ENCODE data around the gene AIPL1.

The AIPL1 gene

DNA sequence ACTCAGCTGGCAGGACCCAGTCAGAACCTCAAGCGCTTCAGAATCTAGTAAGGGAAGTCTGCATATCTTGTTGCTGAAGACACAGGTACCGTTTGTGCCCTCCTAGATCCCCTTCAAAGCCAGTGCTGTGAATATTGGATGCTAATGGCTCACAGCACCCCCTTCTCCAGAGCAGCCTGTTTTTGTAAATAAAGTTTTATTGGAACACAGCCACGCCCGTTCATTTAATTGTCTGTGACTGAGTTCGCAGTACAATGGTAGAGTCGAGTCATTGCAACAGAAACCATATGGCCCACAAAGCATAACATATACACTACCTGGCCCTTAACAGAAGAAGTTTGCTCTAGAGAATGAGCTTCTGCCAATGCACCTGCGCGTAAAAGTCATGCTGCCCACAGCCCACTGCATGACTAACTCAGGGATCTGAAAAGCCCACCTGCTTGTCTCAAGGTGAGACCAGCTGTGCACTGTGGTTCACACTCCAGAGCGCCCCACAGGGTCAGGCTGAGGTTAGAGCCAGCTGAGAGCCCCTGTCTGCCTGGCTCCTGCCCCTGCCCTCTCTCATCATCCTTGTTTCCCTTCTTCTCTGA is 48.8 kb downstream of the AIPL1 start:
- H3K4me1 ChIP-seq (ENCODE audit: control insufficient read depth, insufficient read depth, low read length, poor library complexity, severe bottlenecking) = no peaks in the 10 kb centered on the region
- no peaks in the 10 kb centered on the region for H3K9me3 ChIP-seq (ENCODE audit: control insufficient read depth, low read length)
- H3K36me3 ChIP-seq (ENCODE audit: control insufficient read depth, insufficient read depth, low read length) = no peaks in the 10 kb centered on the region
- WGBS, 2 experiments (ENCODE audit: insufficient coverage in 2 of 2) = 91 to 92% methylated on average over 7 to 9 of the region's 9 CpGs
- H3K4me3 ChIP-seq (ENCODE audit: extremely low read depth, insufficient read depth, low read length, poor library complexity, severe bottlenecking) = no peak overlapping the region
- H3K27ac ChIP-seq (ENCODE audit: low read depth, low read length, severe bottlenecking) = no peak overlapping the region

DNA sequence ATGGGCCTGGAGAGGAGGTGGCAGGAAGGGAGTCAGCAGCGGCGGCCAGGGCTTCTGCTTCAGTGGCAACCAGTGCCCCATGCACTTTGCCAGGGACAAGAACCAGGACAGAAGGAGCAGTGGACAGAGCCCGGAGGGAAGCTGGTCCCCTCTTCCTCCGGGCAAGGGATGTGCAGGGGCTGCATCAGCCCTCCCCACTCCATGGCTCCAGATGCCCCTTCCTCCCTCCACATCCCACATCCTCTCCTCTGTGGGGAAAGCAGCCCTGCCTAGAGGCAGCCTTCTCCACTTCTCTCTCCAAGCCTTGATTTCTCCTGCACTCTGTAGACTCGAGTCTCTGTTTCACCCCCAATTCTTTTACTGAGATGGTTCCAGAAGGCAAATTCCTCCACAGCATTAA is 50.4 kb downstream of the AIPL1 start:
- Histone ChIP-seq H3K9me3 (ENCODE audit: control insufficient read depth, low read length) (no peaks in the 10 kb centered on the region), H3K4me1 (ENCODE audit: control insufficient read depth, insufficient read depth, low read length, poor library complexity, severe bottlenecking) (no peaks in the 10 kb centered on the region), H3K36me3 (ENCODE audit: control insufficient read depth, insufficient read depth, low read length) (no peaks in the 10 kb centered on the region), H3K4me3 (ENCODE audit: extremely low read depth, insufficient read depth, low read length, poor library complexity, severe bottlenecking) (no peak overlapping the region), H3K27ac (ENCODE audit: low read depth, low read length, severe bottlenecking) (no peak overlapping the region)
- 94 to 100% methylated on average over 3 to 4 of the region's 5 CpGs for WGBS, 2 experiments (ENCODE audit: insufficient coverage in 2 of 2)

DNA sequence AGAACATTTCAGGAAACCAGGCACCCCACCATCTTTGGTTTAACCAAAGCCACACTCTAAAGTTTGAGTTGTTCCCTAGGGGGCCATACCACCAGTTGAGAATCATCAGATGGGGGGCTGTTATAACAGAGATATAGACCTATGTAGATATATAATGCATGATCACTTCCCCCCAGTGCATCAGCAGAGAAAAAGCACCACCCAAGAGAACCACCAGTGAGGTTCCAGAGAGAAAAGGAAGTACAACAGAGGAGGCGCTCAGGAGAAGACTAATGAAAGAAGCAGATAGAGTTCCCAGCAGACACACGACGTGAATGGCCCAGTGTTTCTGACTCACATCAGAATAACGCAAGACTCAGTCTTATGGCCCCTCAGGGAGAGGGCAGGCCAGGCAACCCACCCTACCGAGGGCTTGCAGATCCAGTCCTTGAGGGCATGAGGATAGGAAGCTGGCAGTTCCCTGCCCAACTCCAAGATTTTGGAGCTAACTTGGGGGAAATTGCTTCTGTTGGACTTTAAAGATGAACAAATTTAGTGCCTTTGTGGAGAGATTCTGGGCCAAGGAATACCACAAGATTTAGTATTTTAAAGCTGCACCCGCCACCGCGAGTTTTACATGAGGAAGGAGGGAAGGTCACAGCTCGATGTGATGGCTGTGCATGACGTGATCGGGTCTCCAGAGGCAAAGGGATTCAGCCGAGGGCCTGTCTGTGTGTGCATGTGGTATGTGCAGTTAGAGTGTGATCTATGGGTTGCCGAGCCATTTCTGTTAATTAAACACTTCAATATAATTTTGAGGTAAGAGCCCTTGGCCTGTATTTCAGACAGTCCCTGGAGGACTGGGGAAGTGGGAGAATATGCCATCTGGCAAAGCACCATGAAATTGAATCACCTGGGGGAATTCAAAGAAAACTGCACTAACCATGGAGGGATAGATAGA is 53.1 kb downstream of the AIPL1 start:
- no peak overlapping the region for H3K27ac ChIP-seq (ENCODE audit: low read depth, low read length, severe bottlenecking)

DNA sequence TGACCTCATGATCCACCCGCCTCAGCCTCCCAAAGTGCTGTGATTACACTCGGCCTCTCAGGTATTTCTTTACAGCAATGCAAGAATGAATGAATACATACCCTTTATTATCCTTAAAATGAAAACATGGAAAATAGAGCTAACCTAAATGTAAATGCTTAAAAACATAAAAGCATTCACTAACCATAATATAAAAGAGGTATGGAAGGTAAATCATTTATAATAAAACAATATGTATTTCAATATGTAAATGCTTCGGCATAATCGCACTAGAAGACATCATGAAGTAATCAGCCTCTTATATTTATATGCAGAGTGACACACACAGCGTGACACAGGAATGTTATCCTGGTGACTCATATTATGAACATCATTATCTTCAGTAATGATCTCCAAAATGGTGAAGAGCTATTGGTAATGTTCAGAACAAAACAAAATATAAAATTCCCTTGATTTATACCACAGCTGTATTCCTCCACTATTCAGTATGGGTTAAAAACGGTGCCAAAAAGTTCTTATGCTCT is 53.9 kb downstream of the AIPL1 start:
- WGBS, 2 experiments (ENCODE audit: insufficient coverage in 2 of 2) = 69 to 83% methylated on average over 2 to 3 of the region's 6 CpGs
- no peak overlapping the region for H3K27ac ChIP-seq (ENCODE audit: low read depth, low read length, severe bottlenecking)
- H3K9me3 ChIP-seq (ENCODE audit: control insufficient read depth, low read length) = peaks cover 4% of the 10 kb centered on the region
- no peaks in the 10 kb centered on the region for H3K4me1 ChIP-seq (ENCODE audit: control insufficient read depth, insufficient read depth, low read length, poor library complexity, severe bottlenecking)
- no peak overlapping the region for H3K4me3 ChIP-seq (ENCODE audit: extremely low read depth, insufficient read depth, low read length, poor library complexity, severe bottlenecking)
- no peaks in the 10 kb centered on the region for H3K36me3 ChIP-seq (ENCODE audit: control insufficient read depth, insufficient read depth, low read length)

More for the DNA sequence above, 53.1 kb downstream of the AIPL1 start:
- Histone ChIP-seq H3K9me3 (ENCODE audit: control insufficient read depth, low read length) (peaks cover 4% of the 10 kb centered on the region), H3K4me3 (ENCODE audit: extremely low read depth, insufficient read depth, low read length, poor library complexity, severe bottlenecking) (no peak overlapping the region), H3K36me3 (ENCODE audit: control insufficient read depth, insufficient read depth, low read length) (no peaks in the 10 kb centered on the region), H3K4me1 (ENCODE audit: control insufficient read depth, insufficient read depth, low read length, poor library complexity, severe bottlenecking) (no peaks in the 10 kb centered on the region)
- 81 to 89% methylated on average over 9 to 10 of the region's 13 CpGs for WGBS, 2 experiments (ENCODE audit: insufficient coverage in 2 of 2)

DNA sequence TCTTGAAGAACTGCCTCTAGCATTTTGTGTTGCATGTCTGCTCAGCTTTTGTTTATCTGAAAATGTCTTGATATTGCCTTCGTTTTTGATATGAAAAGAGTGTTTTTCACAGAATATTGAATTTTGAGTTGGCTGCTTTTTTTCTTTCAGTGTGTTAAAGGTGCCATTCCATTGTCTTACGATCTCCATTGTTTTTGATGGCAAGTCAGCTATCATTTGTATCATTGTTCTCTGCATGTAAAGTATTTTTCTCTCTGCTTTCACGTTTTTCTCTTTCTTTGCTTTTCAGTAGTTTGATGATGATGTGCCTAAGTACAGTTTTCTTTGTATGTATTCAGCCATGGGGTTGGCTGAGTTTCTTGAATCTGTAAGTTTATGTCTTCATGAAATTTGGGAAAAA is 57.0 kb downstream of the AIPL1 start:
- Histone ChIP-seq H3K27ac (ENCODE audit: low read depth, low read length, severe bottlenecking) (no peak overlapping the region), H3K9me3 (ENCODE audit: control insufficient read depth, low read length) (peaks cover 4% of the 10 kb centered on the region), H3K4me1 (ENCODE audit: control insufficient read depth, insufficient read depth, low read length, poor library complexity, severe bottlenecking) (peaks cover 11% of the 10 kb centered on the region), H3K4me3 (ENCODE audit: extremely low read depth, insufficient read depth, low read length, poor library complexity, severe bottlenecking) (no peak overlapping the region), H3K36me3 (ENCODE audit: control insufficient read depth, insufficient read depth, low read length) (no peaks in the 10 kb centered on the region)
- 67% methylated on average over 1 to 2 of the region's 3 CpGs for WGBS, 2 experiments (ENCODE audit: insufficient coverage in 2 of 2)

DNA sequence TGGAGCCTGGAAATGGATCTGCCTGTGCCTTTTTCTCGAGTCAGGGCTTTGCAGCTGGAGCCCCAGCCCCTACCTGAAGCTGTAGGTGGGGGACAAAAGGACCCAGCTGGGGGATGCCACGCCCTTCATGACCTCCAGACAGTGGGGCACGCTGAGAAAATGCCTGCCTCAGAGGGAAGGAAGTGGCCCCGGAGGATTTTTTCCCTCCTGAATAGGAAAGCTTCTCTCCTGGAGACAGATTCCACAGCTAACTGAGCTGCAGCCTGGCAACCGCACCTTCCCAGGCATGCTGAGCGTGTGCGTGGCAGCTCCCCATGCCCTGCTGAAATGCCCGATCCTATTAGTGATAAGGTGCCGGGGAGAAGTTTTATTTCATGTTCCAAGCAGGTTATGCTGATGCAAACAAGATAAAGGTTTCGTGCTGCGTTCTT is 58.0 kb downstream of the AIPL1 start:
- WGBS, 2 experiments (ENCODE audit: insufficient coverage in 2 of 2) = 63 to 65% methylated on average over 11 of the region's 11 CpGs
- H3K27ac ChIP-seq (ENCODE audit: low read depth, low read length, severe bottlenecking) = no peak overlapping the region
- no peak overlapping the region for H3K4me3 ChIP-seq (ENCODE audit: extremely low read depth, insufficient read depth, low read length, poor library complexity, severe bottlenecking)
- H3K9me3 ChIP-seq (ENCODE audit: control insufficient read depth, low read length) = peaks cover 4% of the 10 kb centered on the region
- no peaks in the 10 kb centered on the region for H3K36me3 ChIP-seq (ENCODE audit: control insufficient read depth, insufficient read depth, low read length)
- H3K4me1 ChIP-seq (ENCODE audit: control insufficient read depth, insufficient read depth, low read length, poor library complexity, severe bottlenecking) = peaks cover 11% of the 10 kb centered on the region

GRCh38 chr17:6374761-6375312 is 60.1 kb downstream of the AIPL1 start:
- peaks cover 4% of the 10 kb centered on the region for H3K9me3 ChIP-seq (ENCODE audit: control insufficient read depth, low read length)
- 18 to 23% methylated on average over 11 to 13 of the region's 14 CpGs for WGBS, 2 experiments (ENCODE audit: insufficient coverage in 2 of 2)
- H3K36me3 ChIP-seq (ENCODE audit: control insufficient read depth, insufficient read depth, low read length) = no peaks in the 10 kb centered on the region
- peaks cover 11% of the 10 kb centered on the region for H3K4me1 ChIP-seq (ENCODE audit: control insufficient read depth, insufficient read depth, low read length, poor library complexity, severe bottlenecking)
- H3K4me3 ChIP-seq (ENCODE audit: extremely low read depth, insufficient read depth, low read length, poor library complexity, severe bottlenecking) = peak overlapping the region; percentile 6
- H3K27ac ChIP-seq (ENCODE audit: low read depth, low read length, severe bottlenecking) = peak overlapping the region; percentile 25

GRCh38 chr17:6374271-6374691 is 60.6 kb downstream of the AIPL1 start:
- Histone ChIP-seq H3K36me3 (ENCODE audit: control insufficient read depth, insufficient read depth, low read length) (no peaks in the 10 kb centered on the region), H3K4me1 (ENCODE audit: control insufficient read depth, insufficient read depth, low read length, poor library complexity, severe bottlenecking) (peaks cover 11% of the 10 kb centered on the region), H3K27ac (ENCODE audit: low read depth, low read length, severe bottlenecking) (peak overlapping the region; percentile 25), H3K9me3 (ENCODE audit: control insufficient read depth, low read length) (peaks cover 4% of the 10 kb centered on the region), H3K4me3 (ENCODE audit: extremely low read depth, insufficient read depth, low read length, poor library complexity, severe bottlenecking) (no peak overlapping the region)
- 29 to 40% methylated on average over 1 of the region's 2 CpGs for WGBS, 2 experiments (ENCODE audit: insufficient coverage in 2 of 2)

Data from mesodermal cell (in vitro differentiated cells).